HepG2 (cell line): ENCODE results near the gene C3orf52. TPM values are rescaled to one million over a fixed set of nuclear protein-coding genes. Genes with fewer than 3 reads are reported as not detected.

ENCODE experiments used
- ATAC-seq: fragments of 200-7000 bp; cut with Tn5 transposase; 3 replicates; pipeline ENCODE4 v1.9.1; 2020; ENCODE audit warnings: mild to moderate bottlenecking, moderate library complexity
- BruUV-seq: library from RNA; stranded (reverse); fragments of 400-500 nt; replicated peaks from 2 replicates; lab custom pipeline; 2021; lab: Mats Ljungman, UMichigan
- CTCF ChIA-PET: fragments of 300-600 bp; formaldehyde crosslinking; extraction: SDS; loops from one replicate; lab custom pipeline; 2021; ENCODE audit warnings: low total read pairs, inconsistent platforms, low intra/inter-chr PET ratio; lab: Yijun Ruan, JAX
- POLR2A ChIA-PET: fragments of 350-600 bp; sonication (Branson Sonifier 250); formaldehyde crosslinking; loops from one replicate; lab custom pipeline; 2020; ENCODE audit warnings: antibody characterized with exemption, inconsistent platforms; lab: Yijun Ruan, JAX
- DNase-seq: peaks from one replicate; pipeline ENCODE4 v3.0.0-alpha.2; 2015; ENCODE audit warnings: low spot score
- FAIRE-seq: peaks from 3 replicates; lab custom pipeline; 2011; peaks lifted over from hg19 to GRCh38; lab: Jason Lieb, UNC
- H2AFZ ChIP-seq: one replicate; pipeline ENCODE4 v1.6.1; 2011; ENCODE audit warnings: low read length, inconsistent platforms
- H3K27ac ChIP-seq: fragments of 300-600 bp; 3 replicates; pipeline ENCODE4 v1.8.0; 2011; ENCODE audit warnings: mixed run types, mild to moderate bottlenecking, mixed read lengths, low read length, inconsistent platforms; ENCODE audit not compliant: insufficient read depth; ENCODE audit errors: extremely low read length
- H3K27me3 ChIP-seq, 2 experiments: fragments of 200-600 bp in 1 of 2; 2 replicates in 1 of 2; 3 replicates in 1 of 2; pipeline versions ENCODE4 v1.6.0 to v1.8.0; 2011; ENCODE audit warnings: low read length in 2 of 2, mild to moderate bottlenecking in 2 of 2, moderate library complexity in 2 of 2, inconsistent platforms in 1 of 2; ENCODE audit not compliant: insufficient read depth in 2 of 2, control insufficient read depth in 1 of 2
- H3K36me3 ChIP-seq, 2 experiments: fragments of 200-600 bp in 1 of 2; replicated peaks in 1 of 2; 2 replicates in 1 of 2; 3 replicates in 1 of 2; pipeline versions ENCODE4 v1.5.1 to v1.8.0; 2011; ENCODE audit warnings: low read length in 2 of 2, inconsistent platforms in 1 of 2; ENCODE audit not compliant: insufficient read depth in 2 of 2, control insufficient read depth in 1 of 2
- H3K4me1 ChIP-seq: 2 replicates; pipeline ENCODE4 v1.5.1; 2012; ENCODE audit warnings: low read length, inconsistent platforms; ENCODE audit not compliant: insufficient read depth
- H3K4me2 ChIP-seq: 2 replicates; pipeline ENCODE4 v1.6.0; 2011; ENCODE audit warnings: low read depth, low read length, inconsistent platforms
- H3K4me3 ChIP-seq, 3 experiments: fragments of 200-600 bp in 1 of 3; sonication (generic), shearing (Covaris generic) in 1 of 3; replicated peaks in 1 of 3; 2 replicates each; pipeline ENCODE4 v1.5.1; 2011 to 2016; ENCODE audit warnings: low read length in 3 of 3, inconsistent platforms in 2 of 3, low read depth in 2 of 3, mild to moderate bottlenecking in 2 of 3, control low read depth in 1 of 3, mixed read lengths in 1 of 3; ENCODE audit not compliant: insufficient read depth in 1 of 3
- H3K79me2 ChIP-seq: one replicate; pipeline ENCODE4 v1.6.1; 2011; ENCODE audit warnings: low read length, inconsistent platforms; ENCODE audit not compliant: insufficient read depth
- H3K9ac ChIP-seq: 2 replicates; pipeline ENCODE4 v1.6.0; 2011; ENCODE audit warnings: mild to moderate bottlenecking, low read depth, low read length, inconsistent platforms; ENCODE audit not compliant: insufficient read depth
- H3K9me3 ChIP-seq: 2 replicates; pipeline ENCODE4 v1.5.1; 2012; ENCODE audit warnings: mild to moderate bottlenecking, low read length
- H4K20me1 ChIP-seq: 2 replicates; pipeline ENCODE4 v1.6.0; 2011; ENCODE audit warnings: inconsistent platforms, mild to moderate bottlenecking, low read length, moderate library complexity; ENCODE audit not compliant: insufficient read depth
- CREB1 ChIP-seq, 2 experiments: fragments of 450-650 bp in 1 of 2; IDR thresholded peaks; 2 replicates each; pipeline ENCODE4 v1.6.1; 2016 to 2017; ENCODE audit warnings: control low read depth in 1 of 2, mild to moderate bottlenecking in 1 of 2, missing compliant biosample characterization in 1 of 2, missing genetic modification characterization in 1 of 2
- KDM3A ChIP-seq: IDR thresholded peaks from 2 replicates; pipeline ENCODE4 v1.6.1; 2018; ENCODE audit warnings: low read depth, missing compliant biosample characterization
- NCOA2 ChIP-seq: sonication (generic); formaldehyde crosslinking; IDR thresholded peaks from 2 replicates; pipeline ENCODE4 v1.8.0; 2022; ENCODE audit warnings: inconsistent platforms
- NFATC3 ChIP-seq: sonication (generic); formaldehyde crosslinking; IDR thresholded peaks from 2 replicates; pipeline ENCODE4 v1.5.1; 2020; ENCODE audit warnings: mild to moderate bottlenecking, missing genetic modification reagents
- NFRKB ChIP-seq: fragments of 450-650 bp; IDR thresholded peaks from 2 replicates; pipeline ENCODE4 v1.6.1; 2017
- RFX1 ChIP-seq: fragments of 450-650 bp; IDR thresholded peaks from 2 replicates; pipeline ENCODE4 v1.6.1; 2017
- U2AF2 ChIP-seq: fragments of 200-400 bp; formaldehyde crosslinking; IDR thresholded peaks from 2 replicates; pipeline ENCODE4 v1.6.1; 2017; ENCODE audit warnings: low read depth, mild to moderate bottlenecking, low read length
- WIZ ChIP-seq: sonication (generic); formaldehyde crosslinking; IDR thresholded peaks from 2 replicates; pipeline ENCODE4 v1.5.1; 2020; ENCODE audit warnings: mild to moderate bottlenecking, missing genetic modification reagents
- ZNF232 ChIP-seq: sonication (generic); formaldehyde crosslinking; IDR thresholded peaks from 2 replicates; pipeline ENCODE4 v1.4.0; 2020; ENCODE audit warnings: missing genetic modification reagents, borderline replicate concordance
- ZNF274 ChIP-seq: sonication (generic); formaldehyde crosslinking; IDR thresholded peaks from 2 replicates; pipeline ENCODE4 v1.5.1; 2020; ENCODE audit warnings: mild to moderate bottlenecking, missing genetic modification reagents
- ZNF382 ChIP-seq: sonication (generic); formaldehyde crosslinking; IDR thresholded peaks from 2 replicates; pipeline ENCODE4 v1.5.0; 2020; ENCODE audit warnings: missing genetic modification reagents, mild to moderate bottlenecking, borderline replicate concordance
- ZNF570 ChIP-seq: sonication (generic); formaldehyde crosslinking; IDR thresholded peaks from 2 replicates; pipeline ENCODE4 v1.4.0; 2020; ENCODE audit warnings: mild to moderate bottlenecking, missing genetic modification reagents, borderline replicate concordance
- ZNF7 ChIP-seq: IDR thresholded peaks from 2 replicates; pipeline ENCODE4 v1.6.1; 2016; ENCODE audit warnings: missing biosample characterization, missing genetic modification reagents
- ZNF772 ChIP-seq: sonication (generic); formaldehyde crosslinking; IDR thresholded peaks from 2 replicates; pipeline ENCODE4 v1.5.0; 2020; ENCODE audit warnings: mild to moderate bottlenecking, missing genetic modification reagents
- ZSCAN12 ChIP-seq: sonication (generic); formaldehyde crosslinking; IDR thresholded peaks from 2 replicates; pipeline ENCODE4 v1.9.0; 2021; ENCODE audit warnings: mild to moderate bottlenecking, missing genetic modification reagents
- WGBS: methylation state at CpG from one replicate; pipeline ENCODE4 v1.1.6; 2017; ENCODE audit warnings: low lambda C conversion rate; 5-methylcytosine and 5-hydroxymethylcytosine counted together
- in situ Hi-C: cut with HindIII; loops from 2 replicates; pipeline ENCODE4 v1.10.0; 2017; ENCODE audit warnings: low pct_unique_long_range_greater_than_20kb; ENCODE audit not compliant: extremely low pct_ligation_motif_present
- intact Hi-C: fragments of 100-400 bp; cut with micrococcal nuclease; formaldehyde crosslinking; loops from one replicate; pipeline ENCODE4 v1.10.0; 2022; ENCODE audit not compliant: unreplicated experiment
- polyA plus RNA-seq, 8 experiments: library from polyadenylated mRNA; depleted of rRNA in 3 of 8; stranded (reverse) in 7 of 8; unstranded in 1 of 8; fragments of >200 nt; fragmentation: Illumina TruSeq in 4 of 8; extraction: Trizol in 4 of 8; gene quantifications; 2 replicates each; pipeline versions ENCODE4 v1.2.1 to v1.2.3, GENCODE V29; 2011 to 2016; ENCODE audit warnings: low read depth in 4 of 8, missing spikeins in 1 of 8, mixed read lengths in 1 of 8; ENCODE audit not compliant: insufficient read depth in 1 of 8
- total RNA-seq, 5 experiments: library from RNA; depleted of rRNA; stranded (reverse); fragments of >200 nt; fragmentation: Illumina TruSeq; extraction: Trizol; gene quantifications; 2 replicates each; pipeline ENCODE4 v1.2.3, GENCODE V29; 2016; ENCODE audit warnings: low read depth in 1 of 5
- TF ChIP-seq, protein P1 (sequence below): sonication (generic); formaldehyde crosslinking; IDR thresholded peaks from 2 replicates; pipeline ENCODE4 v1.4.0; 2020; ENCODE audit warnings: mild to moderate bottlenecking, missing genetic modification reagents
- TF ChIP-seq, protein P2 (sequence below): sonication (generic); formaldehyde crosslinking; IDR thresholded peaks from 2 replicates; pipeline ENCODE4 v1.4.0; 2020; ENCODE audit warnings: missing genetic modification reagents; ENCODE audit errors: not compliant biosample characterization

Gene C3orf52
- total and polyA plus RNA-seq, 2 of the 13 experiments (the other 11 are each of a cell fraction or from before 2014, with no cell fraction given) = 0.79 to 1.2 TPM

DNA sequence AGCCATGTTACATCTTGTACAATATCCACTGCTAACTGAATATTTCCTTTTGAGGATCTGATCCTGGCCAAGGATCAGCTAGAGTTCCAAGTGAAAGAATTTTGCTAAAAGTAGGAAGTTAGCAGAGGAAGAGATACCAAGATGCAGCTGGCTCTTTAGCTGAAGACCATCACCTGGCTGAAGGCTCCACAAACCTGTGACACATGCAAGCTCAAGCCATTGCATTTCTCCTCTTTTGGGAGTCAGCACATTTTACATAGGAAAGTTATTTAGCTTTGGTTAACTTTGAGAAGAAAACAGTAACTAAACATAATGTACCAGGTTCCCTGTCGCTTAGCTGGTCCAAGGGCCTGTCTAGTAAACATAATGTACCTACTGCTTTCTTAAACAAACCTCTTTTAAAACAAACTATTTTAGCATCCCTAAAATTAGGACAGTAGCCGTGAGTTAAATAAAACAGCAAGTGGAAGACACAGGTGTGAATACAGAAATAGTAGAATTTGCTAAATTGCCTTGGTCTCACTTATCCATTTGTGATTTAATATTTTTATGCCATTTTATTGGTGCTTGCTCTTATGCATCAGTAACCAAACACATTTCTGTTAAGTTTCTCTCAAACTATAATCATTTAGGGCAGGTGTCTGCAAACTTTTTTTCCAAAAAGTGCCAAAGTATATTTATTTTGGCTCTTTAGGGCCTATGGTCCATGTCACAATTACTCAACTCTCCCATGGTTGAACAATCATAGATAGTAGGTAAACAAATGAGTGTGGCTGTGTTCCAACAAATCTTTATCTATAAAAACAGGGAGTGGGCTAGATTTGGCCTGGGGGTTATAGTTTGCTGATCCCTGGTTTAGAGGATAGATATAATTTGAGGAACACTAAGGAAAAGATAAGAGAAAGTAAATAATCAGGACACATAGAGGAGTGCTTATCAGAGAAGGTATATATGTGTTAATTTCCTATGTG lies 35.7 kb downstream of the C3orf52 start:
- POLR2A ChIA-PET = no interaction called here
- H3K79me2 ChIP-seq = no peaks in the 10 kb centered on the region
- intact Hi-C loops = no loop called here
- CTCF ChIA-PET = no interaction called here
- no peaks in the 10 kb centered on the region for H3K27me3 ChIP-seq
- no peak overlapping the region for H2AFZ ChIP-seq
- H3K36me3 ChIP-seq = no peaks in the 10 kb centered on the region
- ATAC-seq (no peak), FAIRE-seq (no peak), DNase-seq (no peak)
- no peak overlapping the region for H3K27ac ChIP-seq
- H3K9ac ChIP-seq = no peak overlapping the region
- H3K9me3 ChIP-seq = no peaks in the 10 kb centered on the region
- in situ Hi-C loops = no loop called here
- H4K20me1 ChIP-seq = no peaks in the 10 kb centered on the region
- TF ChIP-seq U2AF2 = no peak
- no peak for TF ChIP-seq NFRKB
- no peak for TF ChIP-seq CREB1 (IDR thresholded peaks at IDR 0.05)
- TF ChIP-seq CREB1 (CRISPR knock-in tag; IDR thresholded peaks at IDR 0.05) = no peak
- no peak for TF ChIP-seq ZSCAN12 (CRISPR knock-in tag)
- TF ChIP-seq, protein P1, sequence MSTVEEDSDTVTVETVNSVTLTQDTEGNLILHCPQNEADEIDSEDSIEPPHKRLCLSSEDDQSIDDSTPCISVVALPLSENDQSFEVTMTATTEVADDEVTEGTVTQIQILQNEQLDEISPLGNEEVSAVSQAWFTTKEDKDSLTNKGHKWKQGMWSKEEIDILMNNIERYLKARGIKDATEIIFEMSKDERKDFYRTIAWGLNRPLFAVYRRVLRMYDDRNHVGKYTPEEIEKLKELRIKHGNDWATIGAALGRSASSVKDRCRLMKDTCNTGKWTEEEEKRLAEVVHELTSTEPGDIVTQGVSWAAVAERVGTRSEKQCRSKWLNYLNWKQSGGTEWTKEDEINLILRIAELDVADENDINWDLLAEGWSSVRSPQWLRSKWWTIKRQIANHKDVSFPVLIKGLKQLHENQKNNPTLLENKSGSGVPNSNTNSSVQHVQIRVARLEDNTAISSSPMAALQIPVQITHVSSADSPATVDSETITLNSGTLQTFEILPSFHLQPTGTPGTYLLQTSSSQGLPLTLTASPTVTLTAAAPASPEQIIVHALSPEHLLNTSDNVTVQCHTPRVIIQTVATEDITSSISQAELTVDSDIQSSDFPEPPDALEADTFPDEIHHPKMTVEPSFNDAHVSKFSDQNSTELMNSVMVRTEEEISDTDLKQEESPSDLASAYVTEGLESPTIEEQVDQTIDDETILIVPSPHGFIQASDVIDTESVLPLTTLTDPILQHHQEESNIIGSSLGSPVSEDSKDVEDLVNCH (CRISPR knock-in tag) = no peak
- TF ChIP-seq WIZ (CRISPR knock-in tag) = no peak
- TF ChIP-seq NCOA2 (CRISPR knock-in tag) = no peak
- TF ChIP-seq ZNF7 (CRISPR knock-in tag) = no peak
- TF ChIP-seq ZNF274 (CRISPR knock-in tag) = no peak
- TF ChIP-seq ZNF772 (CRISPR knock-in tag) = no peak
- no peak for TF ChIP-seq ZNF232 (CRISPR knock-in tag)
- TF ChIP-seq KDM3A (CRISPR knock-in tag) = no peak
- no peak for TF ChIP-seq ZNF570 (CRISPR knock-in tag)
- TF ChIP-seq RFX1 = no peak
- TF ChIP-seq ZNF382 (CRISPR knock-in tag) = no peak
- TF ChIP-seq, protein P2, sequence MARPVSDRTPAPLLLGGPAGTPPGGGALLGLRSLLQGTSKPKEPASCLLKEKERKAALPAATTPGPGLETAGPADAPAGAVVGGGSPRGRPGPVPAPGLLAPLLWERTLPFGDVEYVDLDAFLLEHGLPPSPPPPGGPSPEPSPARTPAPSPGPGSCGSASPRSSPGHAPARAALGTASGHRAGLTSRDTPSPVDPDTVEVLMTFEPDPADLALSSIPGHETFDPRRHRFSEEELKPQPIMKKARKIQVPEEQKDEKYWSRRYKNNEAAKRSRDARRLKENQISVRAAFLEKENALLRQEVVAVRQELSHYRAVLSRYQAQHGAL (CRISPR knock-in tag) = no peak
- no peak for TF ChIP-seq NFATC3
- no peaks in the 10 kb centered on the region for H3K4me1 ChIP-seq
- BruUV-seq = no TSS peak
- no peak overlapping the region for H3K4me3 ChIP-seq
- no peak overlapping the region for H3K4me2 ChIP-seq
- 35% methylated on average over 2 of the region's 2 CpGs for whole genome bisulfite sequencing
